Lower lobe of right lung (tissue), 2 donors: Measurements from ENCODE around the gene RNF181. TPM values are rescaled to one million over a fixed set of nuclear protein-coding genes. Genes with fewer than 3 reads are reported as not detected.
A peak's percentile ranks its signal among the peaks of the same experiment; 100 is the strongest.
"Not testable (repeated sequence)": the region's sequence is repeated elsewhere in the genome, so short reads cannot be mapped to it uniquely, and the experiment has no call there.

Experiments
- ATAC-seq, 2 donors: fragments of 200-7000 bp; cut with Tn5 transposase; one replicate each; pipeline ENCODE4 v1.9.1; 2020 to 2022; ENCODE audit warnings: mild to moderate bottlenecking in 2 of 2, moderate library complexity in 2 of 2
- DNase-seq: peaks from one replicate; pipeline ENCODE4 v3.0.0-alpha.2; 2020
- H3K27ac ChIP-seq: fragments of 200-600 bp; one replicate; pipeline ENCODE4 v1.8.0; 2022
- H3K27me3 ChIP-seq: fragments of 200-600 bp; one replicate; pipeline ENCODE4 v1.8.0; 2022; ENCODE audit warnings: low read depth
- H3K36me3 ChIP-seq: fragments of 200-600 bp; one replicate; pipeline ENCODE4 v1.8.0; 2022; ENCODE audit warnings: mild to moderate bottlenecking
- H3K4me1 ChIP-seq: fragments of 200-600 bp; one replicate; pipeline ENCODE4 v1.8.0; 2022
- H3K4me3 ChIP-seq: fragments of 200-600 bp; one replicate; pipeline ENCODE4 v1.8.0; 2022; ENCODE audit warnings: mild to moderate bottlenecking
- H3K9me3 ChIP-seq: fragments of 200-600 bp; one replicate; pipeline ENCODE4 v1.8.0; 2022
- intact Hi-C: fragments of 100-400 bp; cut with DNase I; formaldehyde crosslinking; loops from one replicate; pipeline ENCODE4 v1.11.0; 2022
- total RNA-seq: library from RNA; stranded (reverse); fragmentation: NEBNext Ultra II Directional; extraction: Animal tissue kit (Norgen Biotek cat#: 25700); gene quantifications from one replicate; pipeline ENCODE4 v1.2.1, GENCODE V29; 2021
- TF ChIP-seq, protein P1 (sequence below): fragments of 200-600 bp; IDR thresholded peaks from one replicate; pipeline ENCODE4 v1.8.0; 2022; ENCODE audit warnings: antibody characterized with exemption, mild to moderate bottlenecking
- donor health status: DM: no; HTN: yes; CAD: no; lungs with severe emphysema.

The RNF181 gene
- total RNA-seq, 1 donor from 2014 or later = 89.8 TPM

DNA sequence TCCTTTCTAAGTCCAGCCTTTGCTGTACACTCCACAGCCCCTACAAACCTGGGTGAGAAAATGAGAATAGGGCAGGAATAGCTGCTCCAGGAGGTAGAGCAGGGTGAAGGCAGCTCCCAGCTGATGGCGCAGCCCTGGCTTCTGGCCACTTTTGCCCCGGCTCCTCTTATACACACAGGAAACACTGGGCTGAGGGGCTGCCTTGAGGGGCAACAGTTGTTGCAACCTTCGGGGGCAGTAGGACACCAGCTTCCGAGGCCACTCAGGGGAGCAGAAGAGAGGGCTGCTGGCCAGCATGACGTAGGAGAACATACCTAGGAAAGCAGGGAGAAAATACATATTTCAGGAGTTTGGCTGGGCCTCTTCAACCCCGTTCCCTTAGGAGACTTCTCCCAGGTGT lies 42.4 kb upstream of the RNF181 start:
- TF ChIP-seq, protein P1, sequence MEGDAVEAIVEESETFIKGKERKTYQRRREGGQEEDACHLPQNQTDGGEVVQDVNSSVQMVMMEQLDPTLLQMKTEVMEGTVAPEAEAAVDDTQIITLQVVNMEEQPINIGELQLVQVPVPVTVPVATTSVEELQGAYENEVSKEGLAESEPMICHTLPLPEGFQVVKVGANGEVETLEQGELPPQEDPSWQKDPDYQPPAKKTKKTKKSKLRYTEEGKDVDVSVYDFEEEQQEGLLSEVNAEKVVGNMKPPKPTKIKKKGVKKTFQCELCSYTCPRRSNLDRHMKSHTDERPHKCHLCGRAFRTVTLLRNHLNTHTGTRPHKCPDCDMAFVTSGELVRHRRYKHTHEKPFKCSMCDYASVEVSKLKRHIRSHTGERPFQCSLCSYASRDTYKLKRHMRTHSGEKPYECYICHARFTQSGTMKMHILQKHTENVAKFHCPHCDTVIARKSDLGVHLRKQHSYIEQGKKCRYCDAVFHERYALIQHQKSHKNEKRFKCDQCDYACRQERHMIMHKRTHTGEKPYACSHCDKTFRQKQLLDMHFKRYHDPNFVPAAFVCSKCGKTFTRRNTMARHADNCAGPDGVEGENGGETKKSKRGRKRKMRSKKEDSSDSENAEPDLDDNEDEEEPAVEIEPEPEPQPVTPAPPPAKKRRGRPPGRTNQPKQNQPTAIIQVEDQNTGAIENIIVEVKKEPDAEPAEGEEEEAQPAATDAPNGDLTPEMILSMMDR = no peak
- DNase-seq (no peak), ATAC-seq (no peak)
- no peak overlapping the region for H3K27ac ChIP-seq
- peaks cover 9% of the 10 kb centered on the region for H3K4me1 ChIP-seq
- H3K9me3 ChIP-seq = no peaks in the 10 kb centered on the region
- H3K4me3 ChIP-seq = no peak overlapping the region
- H3K27me3 ChIP-seq = no peaks in the 10 kb centered on the region
- H3K36me3 ChIP-seq = peaks cover 96% of the 10 kb centered on the region
- intact Hi-C loops = loop anchor here (5.0 kb wide), 1 partner anchor 131 kb away; no protein-coding TSS in a partner anchor

DNA sequence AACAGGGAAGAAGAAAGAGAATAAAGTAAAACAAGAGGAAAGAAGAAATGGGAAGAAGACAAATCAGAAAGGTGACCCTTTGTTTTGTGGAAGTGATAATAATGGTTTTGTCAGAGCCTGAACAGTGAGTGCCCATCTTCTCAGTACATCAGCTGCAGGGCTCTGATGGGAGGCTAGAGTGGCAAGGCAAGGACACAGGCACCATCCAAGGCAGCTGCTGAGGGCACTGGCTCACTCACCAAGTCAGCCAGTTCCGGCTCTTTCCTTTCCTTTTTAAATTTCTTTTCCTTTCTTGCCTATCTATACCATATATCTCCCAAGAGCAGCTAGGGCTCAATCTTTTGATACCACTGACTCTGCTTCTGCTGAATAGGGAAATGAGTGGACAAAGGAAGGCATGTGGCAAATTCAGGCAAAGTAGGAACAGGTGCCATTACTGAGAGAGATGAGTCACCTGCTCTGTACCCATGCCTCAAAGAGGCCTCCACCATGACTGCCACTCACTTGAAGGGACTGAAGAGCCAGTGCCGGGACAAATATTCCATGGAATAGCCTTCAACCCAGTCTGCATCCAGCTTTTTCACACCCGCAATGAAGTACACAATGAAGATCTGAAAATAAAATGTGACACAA lies 40.4 kb upstream of the RNF181 start:
- Histone ChIP-seq H3K27me3 (no peaks in the 10 kb centered on the region), H3K27ac (no peak overlapping the region), H3K9me3 (no peaks in the 10 kb centered on the region), H3K4me3 (no peak overlapping the region), H3K36me3 (peaks cover 86% of the 10 kb centered on the region), H3K4me1 (peaks cover 25% of the 10 kb centered on the region)
- no peak for ATAC-seq
- intact Hi-C loops = loop anchor here (5.0 kb wide), 1 partner anchor 133 kb away; no protein-coding TSS in a partner anchor
- TF ChIP-seq, protein P1 = no peak
- no peak for DNase-seq

DNA sequence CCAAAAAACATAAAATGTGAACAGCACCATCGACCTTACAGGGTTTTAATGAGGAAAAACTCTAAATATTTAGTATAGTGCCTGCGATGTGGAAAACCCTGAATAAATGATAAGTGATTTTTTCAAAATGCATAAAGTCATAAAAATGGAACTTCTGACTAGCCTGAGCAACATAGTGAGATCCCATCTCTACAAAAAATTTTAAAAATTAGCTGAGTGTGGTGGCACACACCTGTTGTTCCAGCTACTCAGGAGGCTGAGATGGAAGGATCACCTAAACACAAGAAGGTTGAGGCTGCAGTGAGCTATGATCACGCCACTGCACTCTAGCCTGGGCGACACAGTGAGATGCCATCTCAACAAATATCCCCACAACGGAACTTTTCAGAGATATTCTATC lies 38.4 kb upstream of the RNF181 start:
- Histone ChIP-seq H3K27me3 (no peaks in the 10 kb centered on the region), H3K27ac (no peak overlapping the region), H3K4me1 (peaks cover 32% of the 10 kb centered on the region), H3K9me3 (no peaks in the 10 kb centered on the region), H3K36me3 (peaks cover 65% of the 10 kb centered on the region), H3K4me3 (no peak overlapping the region)
- DNase-seq = no peak
- no peak for ATAC-seq
- intact Hi-C loops = no loop called here
- TF ChIP-seq, protein P1 = no peak

DNA sequence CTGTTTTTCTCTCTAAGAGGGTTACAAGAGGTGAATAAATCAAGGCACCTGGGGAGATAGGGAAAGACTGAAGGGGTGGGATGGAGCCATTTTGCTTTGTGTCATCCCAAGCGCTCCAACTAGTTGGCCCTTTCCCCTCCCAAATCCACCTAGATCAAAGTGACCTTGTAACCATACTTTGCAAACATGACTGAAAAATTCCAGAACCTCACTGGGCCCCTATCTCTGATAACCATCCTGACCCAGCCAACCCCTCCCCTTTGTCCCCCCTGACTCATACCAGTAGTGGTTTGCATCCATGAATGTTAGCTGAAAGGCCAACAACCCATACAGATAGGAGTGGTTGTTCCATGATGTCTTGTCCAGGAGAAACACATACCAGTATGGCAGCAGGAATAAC lies 37.4 kb upstream of the RNF181 start:
- no peak for ATAC-seq
- H3K36me3 ChIP-seq = peaks cover 55% of the 10 kb centered on the region
- H3K27ac ChIP-seq = no peak overlapping the region
- no peak for DNase-seq
- peaks cover 29% of the 10 kb centered on the region for H3K4me1 ChIP-seq
- H3K9me3 ChIP-seq = no peaks in the 10 kb centered on the region
- TF ChIP-seq, protein P1 = no peak
- intact Hi-C loops = no loop called here
- H3K4me3 ChIP-seq = no peak overlapping the region
- no peaks in the 10 kb centered on the region for H3K27me3 ChIP-seq

DNA sequence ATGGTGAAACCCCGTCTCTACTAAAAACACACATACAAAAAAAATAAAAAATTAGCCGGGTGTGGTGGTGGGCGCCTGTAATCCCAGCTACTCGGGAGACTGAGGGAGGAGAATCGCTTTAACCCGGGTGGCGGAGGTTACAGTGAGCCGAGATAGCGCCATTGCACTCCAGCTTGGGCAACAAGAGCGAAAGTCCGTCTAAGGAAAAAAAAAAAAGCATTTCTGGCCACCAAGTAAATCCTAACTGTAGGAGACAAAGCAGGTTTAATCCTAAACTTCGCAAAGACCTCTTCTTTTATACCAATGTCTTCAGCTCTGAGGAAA lies 35.2 kb upstream of the RNF181 start:
- H3K27me3 ChIP-seq, intact Hi-C loops, DNase-seq, ATAC-seq, H3K9me3 ChIP-seq: not testable (repeated sequence)
- H3K27ac ChIP-seq = peak overlapping the region; percentile 85
- peak overlapping the region; percentile 82 for H3K4me3 ChIP-seq
- H3K36me3 ChIP-seq = peaks cover 33% of the 10 kb centered on the region
- peaks cover 34% of the 10 kb centered on the region for H3K4me1 ChIP-seq

DNA sequence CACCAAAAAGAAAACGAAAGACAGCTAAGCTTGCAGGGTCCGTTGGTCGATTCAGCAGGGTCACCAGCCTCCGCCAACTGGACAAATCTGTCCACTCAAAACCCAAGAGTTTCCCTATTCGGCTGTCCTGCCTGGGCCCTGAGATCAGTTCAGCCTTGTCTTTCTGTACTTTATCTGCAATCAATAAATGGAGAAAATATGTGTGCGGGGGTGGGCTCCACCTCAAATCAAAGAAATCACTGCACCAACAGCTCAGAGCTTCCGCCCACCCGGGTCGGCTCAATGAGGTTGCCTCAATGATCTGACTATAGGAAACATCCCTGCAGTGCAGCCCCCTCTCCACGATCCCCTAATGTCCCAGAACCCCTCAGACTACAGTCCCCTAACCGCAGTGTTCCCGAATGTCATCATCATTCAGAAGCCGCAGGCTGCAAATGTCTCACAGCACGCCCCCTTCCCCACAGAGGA lies 34.7 kb upstream of the RNF181 start:
- peak overlapping the region; percentile 82 for H3K4me3 ChIP-seq
- TF ChIP-seq, protein P1 = no peak
- peak; percentile 51 for DNase-seq
- H3K4me1 ChIP-seq = peaks cover 34% of the 10 kb centered on the region
- intact Hi-C loops = no loop called here
- peak overlapping the region; percentile 85 for H3K27ac ChIP-seq
- H3K27me3 ChIP-seq = no peaks in the 10 kb centered on the region
- no peaks in the 10 kb centered on the region for H3K9me3 ChIP-seq
- ATAC-seq = peak in 1 of 2 donors; percentile 1
- H3K36me3 ChIP-seq = peaks cover 28% of the 10 kb centered on the region
